Neural cell (in vitro differentiated cells): ENCODE results near the gene TENT5C. TPM values are rescaled to one million over a fixed set of nuclear protein-coding genes. Genes with fewer than 3 reads are reported as not detected.

Experiments
- H2AFZ ChIP-seq: fragments of 200-600, 300-800 bp; sonication (generic), shearing (Covaris generic); 2 replicates; pipeline ENCODE4 v1.6.0; 2014; ENCODE audit warnings: low read depth, mild to moderate bottlenecking, antibody characterized with exemption, low read length, moderate library complexity
- H3F3A ChIP-seq: fragments of 200-600 bp; shearing (Covaris generic); 2 replicates; pipeline ENCODE4 v1.6.1; 2016; ENCODE audit warnings: mild to moderate bottlenecking, moderate library complexity, mixed read lengths, antibody characterized with exemption, low read length; ENCODE audit not compliant: insufficient read depth, poor library complexity, severe bottlenecking
- H3K27ac ChIP-seq: fragments of 200-600, 300-800 bp; sonication (generic), shearing (Covaris generic); 2 replicates; pipeline ENCODE4 v1.5.1; 2014; ENCODE audit warnings: mild to moderate bottlenecking, low read length, moderate library complexity
- H3K27me3 ChIP-seq: fragments of 300-800, 200-600 bp; sonication (generic), shearing (Covaris generic); 2 replicates; pipeline ENCODE4 v1.6.0; 2014; ENCODE audit warnings: mild to moderate bottlenecking, low read depth, low read length, moderate library complexity; ENCODE audit not compliant: insufficient read depth
- H3K36me3 ChIP-seq: fragments of 300-800, 200-600 bp; sonication (generic), shearing (Covaris generic); 2 replicates; pipeline ENCODE4 v1.5.1; 2014; ENCODE audit warnings: mild to moderate bottlenecking, antibody characterized with exemption, low read length, moderate library complexity; ENCODE audit not compliant: insufficient read depth
- H3K4me2 ChIP-seq: fragments of 300-800, 200-600 bp; sonication (generic), shearing (Covaris generic); 2 replicates; pipeline ENCODE4 v1.6.0; 2014; ENCODE audit warnings: mild to moderate bottlenecking, low read length
- H3K4me3 ChIP-seq: fragments of 300-800, 200-600 bp; sonication (generic), shearing (Covaris generic); 2 replicates; pipeline ENCODE4 v1.5.1; 2014; ENCODE audit warnings: mild to moderate bottlenecking, low read length, moderate library complexity
- H3K79me2 ChIP-seq: fragments of 200-600 bp; shearing (Covaris generic); replicated peaks from 2 replicates; pipeline ENCODE4 v1.6.0; 2014; ENCODE audit warnings: mild to moderate bottlenecking, low read length, moderate library complexity; ENCODE audit not compliant: insufficient read depth
- H3K9ac ChIP-seq: fragments of 300-800, 200-600 bp; sonication (generic), shearing (Covaris generic); 2 replicates; pipeline ENCODE4 v1.6.1; 2016; ENCODE audit warnings: mild to moderate bottlenecking, low read length, mixed read lengths
- H3K9me2 ChIP-seq: fragments of 200-600 bp; shearing (Covaris generic); 2 replicates; pipeline ENCODE4 v1.6.1; 2016; ENCODE audit warnings: mild to moderate bottlenecking, low read length, mixed read lengths; ENCODE audit not compliant: insufficient read depth
- H3K9me3 ChIP-seq: fragments of 200-600, 300-800 bp; sonication (generic), shearing (Covaris generic); 2 replicates; pipeline ENCODE4 v1.6.1; 2016; ENCODE audit warnings: mild to moderate bottlenecking, mixed run types, low read length, moderate library complexity, mixed read lengths
- H4K20me1 ChIP-seq: fragments of 200-600 bp; shearing (Covaris generic); 2 replicates; pipeline ENCODE4 v1.6.1; 2016; ENCODE audit warnings: mild to moderate bottlenecking, mixed run types; ENCODE audit not compliant: insufficient read depth
- EP300 ChIP-seq: fragments of 450-650 bp; conservative IDR thresholded peaks from 2 replicates; pipeline ENCODE4 v1.6.1; 2014; ENCODE audit warnings: antibody characterized with exemption, mild to moderate bottlenecking, moderate library complexity; ENCODE audit not compliant: poor library complexity, severe bottlenecking
- EZH2 ChIP-seq: fragments of 200-600, 300-800 bp; shearing (Covaris generic), sonication (generic); IDR thresholded peaks from 2 replicates; pipeline ENCODE4 v1.6.1; 2014; ENCODE audit warnings: antibody characterized with exemption, low read length, borderline replicate concordance, mild to moderate bottlenecking; ENCODE audit not compliant: insufficient read depth, poor library complexity, severe bottlenecking
- MXI1 ChIP-seq: fragments of 450-650 bp; conservative IDR thresholded peaks from 2 replicates; pipeline ENCODE4 v1.6.1; 2014; ENCODE audit warnings: antibody characterized with exemption, mild to moderate bottlenecking; ENCODE audit not compliant: poor library complexity, severe bottlenecking
- POLR2AphosphoS5 ChIP-seq: IDR thresholded peaks from 2 replicates; pipeline ENCODE4 v1.6.1; 2012
- RAD21 ChIP-seq: fragments of 450-650 bp; conservative IDR thresholded peaks from 2 replicates; pipeline ENCODE4 v1.6.1; 2014; ENCODE audit warnings: antibody characterized with exemption, mild to moderate bottlenecking, moderate library complexity
- SMC3 ChIP-seq: fragments of 450-650 bp; conservative IDR thresholded peaks from 2 replicates; pipeline ENCODE4 v1.6.1; 2014; ENCODE audit warnings: antibody characterized with exemption, mild to moderate bottlenecking, moderate library complexity; ENCODE audit not compliant: poor library complexity
- TAF1 ChIP-seq: IDR thresholded peaks from 2 replicates; pipeline ENCODE4 v1.6.1; 2012; ENCODE audit warnings: low read depth
- polyA plus RNA-seq: library from polyadenylated mRNA; depleted of rRNA; stranded (reverse); fragments of >200 nt; gene quantifications from 2 replicates; pipeline ENCODE4 v1.2.3, GENCODE V29; 2014
- TF ChIP-seq, protein P1 (sequence below): IDR thresholded peaks from 2 replicates; pipeline ENCODE4 v1.6.1; 2012; ENCODE audit warnings: borderline replicate concordance
- TF ChIP-seq, protein P2 (sequence below): fragments of 450-650 bp; IDR thresholded peaks from 2 replicates; pipeline ENCODE4 v1.5.1; 2014; ENCODE audit warnings: antibody characterized with exemption, mild to moderate bottlenecking, moderate library complexity; ENCODE audit not compliant: poor library complexity, severe bottlenecking

The TENT5C gene
- polyA plus RNA-seq, 1 donor from 2014 or later: 0.05 TPM

DNA sequence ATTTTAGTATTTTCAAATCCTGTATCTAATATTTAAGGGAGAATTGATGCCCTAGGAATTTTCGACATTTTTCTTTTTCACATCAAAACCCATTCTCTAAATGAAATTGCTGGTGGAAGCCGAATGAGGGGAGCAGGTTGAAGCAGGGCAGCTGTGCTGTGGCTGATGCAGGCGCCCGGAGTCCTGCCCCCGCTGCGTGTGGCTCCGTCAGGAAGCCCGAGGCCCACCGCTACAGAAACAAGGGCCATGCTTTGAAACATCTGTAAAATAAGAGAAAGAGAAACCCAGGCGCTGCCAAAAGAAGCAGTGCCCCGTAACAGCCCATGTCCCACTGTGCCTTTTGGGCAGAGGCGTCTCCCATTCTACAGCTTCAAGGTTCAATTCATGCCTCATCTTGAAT lies 41.1 kb downstream of the TENT5C start:
- no peak overlapping the region for H3K4me3 ChIP-seq
- TF ChIP-seq EP300: no peak
- TF ChIP-seq TAF1: no peak
- TF ChIP-seq, protein P1, sequence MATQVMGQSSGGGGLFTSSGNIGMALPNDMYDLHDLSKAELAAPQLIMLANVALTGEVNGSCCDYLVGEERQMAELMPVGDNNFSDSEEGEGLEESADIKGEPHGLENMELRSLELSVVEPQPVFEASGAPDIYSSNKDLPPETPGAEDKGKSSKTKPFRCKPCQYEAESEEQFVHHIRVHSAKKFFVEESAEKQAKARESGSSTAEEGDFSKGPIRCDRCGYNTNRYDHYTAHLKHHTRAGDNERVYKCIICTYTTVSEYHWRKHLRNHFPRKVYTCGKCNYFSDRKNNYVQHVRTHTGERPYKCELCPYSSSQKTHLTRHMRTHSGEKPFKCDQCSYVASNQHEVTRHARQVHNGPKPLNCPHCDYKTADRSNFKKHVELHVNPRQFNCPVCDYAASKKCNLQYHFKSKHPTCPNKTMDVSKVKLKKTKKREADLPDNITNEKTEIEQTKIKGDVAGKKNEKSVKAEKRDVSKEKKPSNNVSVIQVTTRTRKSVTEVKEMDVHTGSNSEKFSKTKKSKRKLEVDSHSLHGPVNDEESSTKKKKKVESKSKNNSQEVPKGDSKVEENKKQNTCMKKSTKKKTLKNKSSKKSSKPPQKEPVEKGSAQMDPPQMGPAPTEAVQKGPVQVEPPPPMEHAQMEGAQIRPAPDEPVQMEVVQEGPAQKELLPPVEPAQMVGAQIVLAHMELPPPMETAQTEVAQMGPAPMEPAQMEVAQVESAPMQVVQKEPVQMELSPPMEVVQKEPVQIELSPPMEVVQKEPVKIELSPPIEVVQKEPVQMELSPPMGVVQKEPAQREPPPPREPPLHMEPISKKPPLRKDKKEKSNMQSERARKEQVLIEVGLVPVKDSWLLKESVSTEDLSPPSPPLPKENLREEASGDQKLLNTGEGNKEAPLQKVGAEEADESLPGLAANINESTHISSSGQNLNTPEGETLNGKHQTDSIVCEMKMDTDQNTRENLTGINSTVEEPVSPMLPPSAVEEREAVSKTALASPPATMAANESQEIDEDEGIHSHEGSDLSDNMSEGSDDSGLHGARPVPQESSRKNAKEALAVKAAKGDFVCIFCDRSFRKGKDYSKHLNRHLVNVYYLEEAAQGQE: no peak
- TF ChIP-seq RAD21: no peak
- no peak for TF ChIP-seq POLR2AphosphoS5
- TF ChIP-seq SMC3: no peak
- TF ChIP-seq MXI1: no peak
- TF ChIP-seq, protein P2, sequence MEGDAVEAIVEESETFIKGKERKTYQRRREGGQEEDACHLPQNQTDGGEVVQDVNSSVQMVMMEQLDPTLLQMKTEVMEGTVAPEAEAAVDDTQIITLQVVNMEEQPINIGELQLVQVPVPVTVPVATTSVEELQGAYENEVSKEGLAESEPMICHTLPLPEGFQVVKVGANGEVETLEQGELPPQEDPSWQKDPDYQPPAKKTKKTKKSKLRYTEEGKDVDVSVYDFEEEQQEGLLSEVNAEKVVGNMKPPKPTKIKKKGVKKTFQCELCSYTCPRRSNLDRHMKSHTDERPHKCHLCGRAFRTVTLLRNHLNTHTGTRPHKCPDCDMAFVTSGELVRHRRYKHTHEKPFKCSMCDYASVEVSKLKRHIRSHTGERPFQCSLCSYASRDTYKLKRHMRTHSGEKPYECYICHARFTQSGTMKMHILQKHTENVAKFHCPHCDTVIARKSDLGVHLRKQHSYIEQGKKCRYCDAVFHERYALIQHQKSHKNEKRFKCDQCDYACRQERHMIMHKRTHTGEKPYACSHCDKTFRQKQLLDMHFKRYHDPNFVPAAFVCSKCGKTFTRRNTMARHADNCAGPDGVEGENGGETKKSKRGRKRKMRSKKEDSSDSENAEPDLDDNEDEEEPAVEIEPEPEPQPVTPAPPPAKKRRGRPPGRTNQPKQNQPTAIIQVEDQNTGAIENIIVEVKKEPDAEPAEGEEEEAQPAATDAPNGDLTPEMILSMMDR: no peak
- TF ChIP-seq EZH2: no peak
- H3K36me3 ChIP-seq: no peaks in the 10 kb centered on the region

DNA sequence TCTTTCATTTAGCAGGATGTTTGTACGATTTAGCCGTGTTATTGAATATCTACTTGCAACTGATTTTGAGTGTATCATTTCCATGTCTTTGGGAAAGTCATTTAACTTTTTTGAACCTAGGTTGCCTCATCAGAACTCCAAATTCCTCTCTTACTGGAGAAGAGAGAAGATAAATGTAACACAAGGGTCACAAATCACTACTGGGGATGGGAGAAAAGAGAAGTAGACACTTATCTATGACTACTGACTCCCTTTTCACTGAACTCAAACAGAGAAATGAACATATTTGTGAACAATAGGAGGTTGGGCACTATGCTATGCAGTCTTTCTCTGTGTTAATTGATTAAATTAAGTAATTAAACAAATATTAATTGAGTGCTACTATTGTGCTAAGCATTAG lies 42.2 kb downstream of the TENT5C start:
- Histone ChIP-seq H3K9me3 (no peaks in the 10 kb centered on the region), H3K4me2 (no peak overlapping the region), H3K79me2 (no peaks in the 10 kb centered on the region), H4K20me1 (no peaks in the 10 kb centered on the region), H3K27ac (no peak overlapping the region), H3K9me2 (no peaks in the 10 kb centered on the region), H3K27me3 (no peaks in the 10 kb centered on the region), H3F3A (no peaks in the 10 kb centered on the region), H3K4me3 (no peak overlapping the region), H3K9ac (no peak overlapping the region), H3K36me3 (no peaks in the 10 kb centered on the region), H2AFZ (no peak overlapping the region)
- no peak for TF ChIP-seq SMC3
- no peak for TF ChIP-seq MXI1
- no peak for TF ChIP-seq POLR2AphosphoS5
- no peak for TF ChIP-seq TAF1
- TF ChIP-seq EZH2: no peak
- TF ChIP-seq EP300: no peak
- TF ChIP-seq, protein P2: no peak
- TF ChIP-seq RAD21: no peak
- TF ChIP-seq, protein P1: no peak

More for the DNA sequence above, 41.1 kb downstream of the TENT5C start:
- Histone ChIP-seq H4K20me1 (no peaks in the 10 kb centered on the region), H3K79me2 (no peaks in the 10 kb centered on the region), H3F3A (no peaks in the 10 kb centered on the region), H2AFZ (no peak overlapping the region), H3K27ac (no peak overlapping the region), H3K9me3 (no peaks in the 10 kb centered on the region), H3K27me3 (no peaks in the 10 kb centered on the region), H3K4me2 (no peak overlapping the region), H3K9ac (no peak overlapping the region), H3K9me2 (no peaks in the 10 kb centered on the region)
